HEK293 (cell line): Measurements from ENCODE around the gene NUP85.

Experiments
- CTCF ChIA-PET: fragments of 350-600 bp; formaldehyde crosslinking; extraction: SDS; loops from one replicate; lab custom pipeline; 2021; ENCODE audit warnings: antibody characterized with exemption; lab: Yijun Ruan, JAX
- POLR2A ChIA-PET: fragments of 300-600 bp; formaldehyde crosslinking; extraction: SDS; loops from one replicate; lab custom pipeline; 2020; ENCODE audit warnings: antibody characterized with exemption, inconsistent platforms; lab: Yijun Ruan, JAX
- H3K27ac ChIP-seq: fragments of 200-500 bp; sonication (Bioruptor generic); 2 replicates; pipeline ENCODE4 v1.5.1; 2014; ENCODE audit warnings: low read depth, low read length, control low read depth, inconsistent platforms; ENCODE audit errors: extremely low read depth
- H3K36me3 ChIP-seq, 2 experiments: fragments of 200-500 bp in 1 of 2; sonication (Bioruptor generic) in 1 of 2; 1 replicate in 1 of 2; 2 replicates in 1 of 2; pipeline ENCODE4 v1.5.1; 2014 to 2017; ENCODE audit warnings: inconsistent platforms in 2 of 2, low read length in 2 of 2; ENCODE audit not compliant: control insufficient read depth in 2 of 2, insufficient read depth in 1 of 2
- H3K4me1 ChIP-seq: fragments of 200-500 bp; sonication (Bioruptor generic); 2 replicates; pipeline ENCODE4 v1.5.1; 2014; ENCODE audit warnings: mild to moderate bottlenecking, low read length, inconsistent platforms; ENCODE audit not compliant: control insufficient read depth, insufficient read depth
- H3K4me3 ChIP-seq: 2 replicates; pipeline ENCODE4 v1.5.1; 2011; ENCODE audit warnings: low read depth, mild to moderate bottlenecking, control low read depth, low read length, moderate library complexity
- H3K9me3 ChIP-seq: fragments of 200-500 bp; sonication (Bioruptor generic); 2 replicates; pipeline ENCODE4 v1.5.1; 2014; ENCODE audit warnings: low read depth, low read length, inconsistent platforms; ENCODE audit not compliant: control insufficient read depth, insufficient read depth
- GLIS1 ChIP-seq: fragments of 450-650 bp; formaldehyde crosslinking; IDR thresholded peaks from 2 replicates; pipeline ENCODE4 v1.5.1; 2016; ENCODE audit warnings: missing biosample characterization, missing genetic modification characterization
- OSR2 ChIP-seq: fragments of 450-650 bp; formaldehyde crosslinking; IDR thresholded peaks from 2 replicates; pipeline ENCODE4 v1.5.1; 2016; ENCODE audit warnings: missing biosample characterization, missing genetic modification characterization
- PRDM1 ChIP-seq: fragments of 450-650 bp; formaldehyde crosslinking; IDR thresholded peaks from 2 replicates; pipeline ENCODE4; 2016; ENCODE audit warnings: missing biosample characterization, missing genetic modification characterization
- SP7 ChIP-seq: fragments of 450-650 bp; formaldehyde crosslinking; IDR thresholded peaks from 2 replicates; pipeline ENCODE4 v1.5.1; 2016; ENCODE audit warnings: missing biosample characterization, missing genetic modification characterization
- ZBTB17 ChIP-seq: fragments of 450-650 bp; formaldehyde crosslinking; IDR thresholded peaks from 2 replicates; pipeline ENCODE4 v1.5.1; 2016; ENCODE audit warnings: missing biosample characterization, missing genetic modification characterization
- ZBTB48 ChIP-seq: fragments of 450-650 bp; formaldehyde crosslinking; IDR thresholded peaks from 2 replicates; pipeline ENCODE4 v1.5.1; 2016; ENCODE audit warnings: missing biosample characterization, missing genetic modification characterization
- ZNF274 ChIP-seq, 2 experiments: fragments of 200-500 bp in 1 of 2; fragments of 450-650 bp in 1 of 2; sonication (Bioruptor generic) in 1 of 2; formaldehyde crosslinking in 1 of 2; IDR thresholded peaks; 2 replicates each; pipeline versions ENCODE4 v1.5.1 to v1.6.1; 2014 to 2016; ENCODE audit warnings: borderline replicate concordance in 1 of 2, inconsistent platforms in 1 of 2, low read length in 1 of 2, missing biosample characterization in 1 of 2, missing genetic modification characterization in 1 of 2
- ZNF350 ChIP-seq: fragments of 450-650 bp; formaldehyde crosslinking; IDR thresholded peaks from 2 replicates; pipeline ENCODE4 v1.5.0; 2017; ENCODE audit warnings: missing biosample characterization, mild to moderate bottlenecking, missing genetic modification characterization
- ZNF37A ChIP-seq: fragments of 450-650 bp; IDR thresholded peaks from 2 replicates; pipeline ENCODE4 v1.5.1; 2018; ENCODE audit warnings: missing biosample characterization, missing genetic modification characterization
- ZNF596 ChIP-seq: fragments of 450-650 bp; IDR thresholded peaks from 2 replicates; pipeline ENCODE4 v1.5.0; 2018; ENCODE audit warnings: missing biosample characterization, mild to moderate bottlenecking, missing genetic modification characterization, moderate library complexity
- ZNF600 ChIP-seq: fragments of 450-650 bp; formaldehyde crosslinking; IDR thresholded peaks from 2 replicates; pipeline ENCODE4 v1.5.1; 2016; ENCODE audit warnings: missing biosample characterization, missing genetic modification characterization
- ZNF629 ChIP-seq: fragments of 450-650 bp; formaldehyde crosslinking; IDR thresholded peaks from 2 replicates; pipeline ENCODE4 v1.5.1; 2017; ENCODE audit warnings: missing biosample characterization, missing genetic modification characterization
- ZNF660 ChIP-seq: fragments of 450-650 bp; IDR thresholded peaks from 2 replicates; pipeline ENCODE4 v1.5.1; 2018; ENCODE audit warnings: missing biosample characterization, mild to moderate bottlenecking, missing genetic modification characterization
- ZNF670 ChIP-seq: fragments of 450-650 bp; formaldehyde crosslinking; IDR thresholded peaks from 2 replicates; pipeline ENCODE4 v1.5.1; 2016; ENCODE audit warnings: missing biosample characterization, missing genetic modification characterization, low read depth
- ZSCAN30 ChIP-seq: fragments of 450-650 bp; IDR thresholded peaks from 2 replicates; pipeline ENCODE4 v1.5.1; 2018; ENCODE audit warnings: missing biosample characterization, mild to moderate bottlenecking, missing genetic modification characterization, moderate library complexity
- TF ChIP-seq, protein P1 (sequence below): fragments of 450-650 bp; formaldehyde crosslinking; IDR thresholded peaks from 2 replicates; pipeline ENCODE4 v1.5.1; 2016; ENCODE audit warnings: missing biosample characterization, missing genetic modification characterization, borderline replicate concordance
- TF ChIP-seq, protein P2 (sequence below): fragments of 450-650 bp; formaldehyde crosslinking; IDR thresholded peaks from 2 replicates; pipeline ENCODE4 v1.5.1; 2016; ENCODE audit warnings: missing biosample characterization, missing genetic modification characterization
- TF ChIP-seq, protein P3 (sequence below): fragments of 450-650 bp; formaldehyde crosslinking; IDR thresholded peaks from 2 replicates; pipeline ENCODE4 v1.5.1; 2016; ENCODE audit warnings: missing biosample characterization, missing genetic modification characterization
- TF ChIP-seq, protein P4 (sequence below): fragments of 450-650 bp; formaldehyde crosslinking; IDR thresholded peaks from 2 replicates; pipeline ENCODE4 v1.5.1; 2016; ENCODE audit warnings: missing biosample characterization, missing genetic modification characterization
- TF ChIP-seq, protein P5 (sequence below): fragments of 450-650 bp; formaldehyde crosslinking; IDR thresholded peaks from 2 replicates; pipeline ENCODE4 v1.5.1; 2016; ENCODE audit warnings: missing biosample characterization, missing genetic modification characterization

Gene NUP85

DNA sequence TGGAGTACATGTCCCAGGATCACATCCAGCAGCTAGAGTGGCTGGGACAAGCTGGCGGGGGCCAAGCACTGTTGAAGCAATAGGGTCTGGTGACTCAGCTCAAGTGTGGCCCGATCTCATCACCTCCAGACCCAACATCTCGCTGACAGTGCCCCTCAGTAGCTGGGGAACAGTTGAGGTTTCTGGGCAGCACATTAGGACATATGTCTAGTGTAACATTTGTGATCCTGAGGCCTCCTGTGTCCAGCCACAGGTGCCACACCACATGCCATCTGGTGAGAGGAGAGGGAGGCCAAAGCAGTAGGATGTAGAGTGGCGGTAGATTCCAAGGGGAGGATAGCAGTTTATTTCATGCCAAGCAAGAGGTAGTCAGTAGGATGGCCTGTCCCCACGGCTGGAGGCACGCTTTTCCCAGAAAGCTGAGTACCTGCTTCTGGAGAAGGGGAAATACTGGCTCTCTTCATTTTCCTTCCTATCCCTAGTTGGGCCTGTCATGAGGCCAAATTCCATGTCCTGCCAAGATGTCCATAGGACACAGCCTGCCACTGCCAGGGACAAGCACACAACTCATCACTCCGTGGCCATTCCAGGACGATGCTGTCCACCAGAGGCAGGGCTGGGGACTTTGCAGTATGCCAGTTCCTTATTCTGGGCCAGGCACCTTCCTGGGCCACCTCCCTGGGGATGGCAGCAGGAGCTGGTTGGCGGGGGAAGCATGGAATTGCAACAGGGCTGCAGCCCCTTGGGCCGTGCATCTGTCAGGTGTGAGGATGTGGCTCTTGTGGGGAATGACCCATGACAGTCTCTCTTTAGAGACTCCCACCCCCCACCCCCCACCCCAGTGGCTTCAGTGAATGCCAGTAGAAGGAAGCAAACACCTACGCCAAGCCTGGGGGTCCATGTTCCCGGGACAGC lies 31.9 kb downstream of the NUP85 start (continued):
- TF ChIP-seq ZNF596 (tag by site-specific recombination) (no peak), ZSCAN30 (tag by site-specific recombination) (no peak), ZBTB17 (tag by site-specific recombination) (0 out of 2 replicates have a peak, but pooled peaks have one; percentile 24), OSR2 (no peak), ZNF37A (no peak)
- TF ChIP-seq, protein P1, sequence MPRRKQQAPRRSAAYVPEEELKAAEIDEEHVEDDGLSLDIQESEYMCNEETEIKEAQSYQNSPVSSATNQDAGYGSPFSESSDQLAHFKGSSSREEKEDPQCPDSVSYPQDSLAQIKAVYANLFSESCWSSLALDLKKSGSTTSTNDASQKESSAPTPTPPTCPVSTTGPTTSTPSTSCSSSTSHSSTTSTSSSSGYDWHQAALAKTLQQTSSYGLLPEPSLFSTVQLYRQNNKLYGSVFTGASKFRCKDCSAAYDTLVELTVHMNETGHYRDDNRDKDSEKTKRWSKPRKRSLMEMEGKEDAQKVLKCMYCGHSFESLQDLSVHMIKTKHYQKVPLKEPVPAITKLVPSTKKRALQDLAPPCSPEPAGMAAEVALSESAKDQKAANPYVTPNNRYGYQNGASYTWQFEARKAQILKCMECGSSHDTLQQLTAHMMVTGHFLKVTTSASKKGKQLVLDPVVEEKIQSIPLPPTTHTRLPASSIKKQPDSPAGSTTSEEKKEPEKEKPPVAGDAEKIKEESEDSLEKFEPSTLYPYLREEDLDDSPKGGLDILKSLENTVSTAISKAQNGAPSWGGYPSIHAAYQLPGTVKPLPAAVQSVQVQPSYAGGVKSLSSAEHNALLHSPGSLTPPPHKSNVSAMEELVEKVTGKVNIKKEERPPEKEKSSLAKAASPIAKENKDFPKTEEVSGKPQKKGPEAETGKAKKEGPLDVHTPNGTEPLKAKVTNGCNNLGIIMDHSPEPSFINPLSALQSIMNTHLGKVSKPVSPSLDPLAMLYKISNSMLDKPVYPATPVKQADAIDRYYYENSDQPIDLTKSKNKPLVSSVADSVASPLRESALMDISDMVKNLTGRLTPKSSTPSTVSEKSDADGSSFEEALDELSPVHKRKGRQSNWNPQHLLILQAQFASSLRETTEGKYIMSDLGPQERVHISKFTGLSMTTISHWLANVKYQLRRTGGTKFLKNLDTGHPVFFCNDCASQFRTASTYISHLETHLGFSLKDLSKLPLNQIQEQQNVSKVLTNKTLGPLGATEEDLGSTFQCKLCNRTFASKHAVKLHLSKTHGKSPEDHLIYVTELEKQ (tag by site-specific recombination), result no peak
- TF ChIP-seq, all 188 proteins: peak for 4

DNA sequence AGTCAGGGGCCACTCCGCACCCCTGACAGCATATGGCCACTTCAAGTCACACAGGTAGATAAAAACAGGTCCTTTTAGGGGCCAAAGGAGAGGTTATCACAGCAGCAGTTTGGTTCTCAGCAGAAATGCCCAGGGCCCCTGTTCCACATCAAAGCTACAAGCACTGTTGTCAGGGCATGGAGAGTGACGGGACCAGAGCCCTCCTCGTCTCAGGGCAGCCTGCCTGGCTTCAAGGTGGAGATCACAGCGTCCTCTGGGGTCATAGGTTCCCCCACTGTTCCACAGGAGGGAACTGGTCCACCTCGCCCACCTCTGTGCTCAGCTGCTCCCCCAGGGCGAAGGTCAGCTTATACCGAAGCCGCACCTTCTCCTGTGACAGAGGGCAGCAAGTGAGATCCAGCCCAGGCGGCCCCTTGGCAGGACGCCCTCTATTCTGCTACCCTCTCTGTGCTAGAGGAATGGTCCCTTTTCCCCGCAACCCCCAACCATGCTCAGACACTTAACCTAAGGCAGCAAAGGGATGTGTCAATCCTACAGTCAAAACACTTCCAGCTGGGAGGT lies 32.6 kb downstream of the NUP85 start:
- ChIA-PET POLR2A (interaction anchor here (0.9 to 3.5 kb wide), 4 partner anchors 9 to 168 kb away, joined by 3 to 26 read pairs (median 4); partner anchors contain the start of genes GRB2, MIF4GD and SLC25A19), CTCF (interaction anchor here (0.6 to 7.4 kb wide), 15 partner anchors 8 to 509 kb away, joined by 3 to 74 read pairs (median 7); partner anchors contain the start of genes GGA3, GRB2, MIF4GD and MRPS7)
- H3K27ac ChIP-seq, result no peak overlapping the region
- no peak overlapping the region for H3K4me3 ChIP-seq
- H3K4me1 ChIP-seq, result no peaks in the 10 kb centered on the region
- TF ChIP-seq, protein P2, sequence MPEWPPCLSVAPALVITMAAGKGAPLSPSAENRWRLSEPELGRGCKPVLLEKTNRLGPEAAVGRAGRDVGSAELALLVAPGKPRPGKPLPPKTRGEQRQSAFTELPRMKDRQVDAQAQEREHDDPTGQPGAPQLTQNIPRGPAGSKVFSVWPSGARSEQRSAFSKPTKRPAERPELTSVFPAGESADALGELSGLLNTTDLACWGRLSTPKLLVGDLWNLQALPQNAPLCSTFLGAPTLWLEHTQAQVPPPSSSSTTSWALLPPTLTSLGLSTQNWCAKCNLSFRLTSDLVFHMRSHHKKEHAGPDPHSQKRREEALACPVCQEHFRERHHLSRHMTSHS (tag by site-specific recombination), result no peak
- TF ChIP-seq, protein P3, sequence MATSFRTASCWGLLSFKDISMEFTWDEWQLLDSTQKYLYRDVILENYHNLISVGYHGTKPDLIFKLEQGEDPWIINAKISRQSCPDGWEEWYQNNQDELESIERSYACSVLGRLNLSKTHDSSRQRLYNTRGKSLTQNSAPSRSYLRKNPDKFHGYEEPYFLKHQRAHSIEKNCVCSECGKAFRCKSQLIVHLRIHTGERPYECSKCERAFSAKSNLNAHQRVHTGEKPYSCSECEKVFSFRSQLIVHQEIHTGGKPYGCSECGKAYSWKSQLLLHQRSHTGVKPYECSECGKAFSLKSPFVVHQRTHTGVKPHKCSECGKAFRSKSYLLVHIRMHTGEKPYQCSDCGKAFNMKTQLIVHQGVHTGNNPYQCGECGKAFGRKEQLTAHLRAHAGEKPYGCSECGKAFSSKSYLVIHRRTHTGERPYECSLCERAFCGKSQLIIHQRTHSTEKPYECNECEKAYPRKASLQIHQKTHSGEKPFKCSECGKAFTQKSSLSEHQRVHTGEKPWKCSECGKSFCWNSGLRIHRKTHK, result no peak
- no peak for TF ChIP-seq ZSCAN30 (tag by site-specific recombination)
- TF ChIP-seq GLIS1 (tag by site-specific recombination), result no peak
- 0 out of 2 replicates have a peak, but pooled peaks have one; percentile 13 for TF ChIP-seq ZBTB48 (tag by site-specific recombination)
- TF ChIP-seq, protein P4, sequence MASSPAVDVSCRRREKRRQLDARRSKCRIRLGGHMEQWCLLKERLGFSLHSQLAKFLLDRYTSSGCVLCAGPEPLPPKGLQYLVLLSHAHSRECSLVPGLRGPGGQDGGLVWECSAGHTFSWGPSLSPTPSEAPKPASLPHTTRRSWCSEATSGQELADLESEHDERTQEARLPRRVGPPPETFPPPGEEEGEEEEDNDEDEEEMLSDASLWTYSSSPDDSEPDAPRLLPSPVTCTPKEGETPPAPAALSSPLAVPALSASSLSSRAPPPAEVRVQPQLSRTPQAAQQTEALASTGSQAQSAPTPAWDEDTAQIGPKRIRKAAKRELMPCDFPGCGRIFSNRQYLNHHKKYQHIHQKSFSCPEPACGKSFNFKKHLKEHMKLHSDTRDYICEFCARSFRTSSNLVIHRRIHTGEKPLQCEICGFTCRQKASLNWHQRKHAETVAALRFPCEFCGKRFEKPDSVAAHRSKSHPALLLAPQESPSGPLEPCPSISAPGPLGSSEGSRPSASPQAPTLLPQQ, result no peak
- TF ChIP-seq ZNF670 (tag by site-specific recombination), result no peak
- no peaks in the 10 kb centered on the region for H3K9me3 ChIP-seq
- H3K36me3 ChIP-seq, result peaks cover 48 to 93% of the 10 kb centered on the region in 2 experiments

DNA sequence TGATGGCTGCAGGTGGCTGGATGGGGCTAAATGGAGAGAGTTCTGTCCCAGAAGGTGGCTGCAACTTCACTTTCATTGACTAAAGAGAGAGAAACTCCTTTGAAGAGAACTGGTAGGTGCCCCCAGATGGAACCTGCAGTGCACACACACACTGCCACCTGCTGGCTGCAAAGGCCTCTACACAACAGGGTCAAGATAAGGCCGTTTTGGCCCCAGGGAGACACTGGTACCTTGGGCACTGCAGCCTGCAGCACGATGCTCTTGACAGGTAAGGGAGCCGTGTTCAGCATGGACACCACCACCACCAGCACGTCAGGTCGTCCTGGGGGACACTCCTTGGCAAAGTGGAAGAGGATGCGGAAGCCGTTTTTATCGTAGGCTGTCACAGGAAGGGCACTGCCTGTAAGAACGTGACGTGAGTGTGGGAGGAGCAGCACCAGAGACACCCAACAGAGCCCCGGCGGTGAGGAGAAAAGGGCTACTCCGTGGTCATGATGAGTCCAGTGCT lies 33.3 kb downstream of the NUP85 start:
- H3K9me3 ChIP-seq, result no peaks in the 10 kb centered on the region
- no peak overlapping the region for H3K27ac ChIP-seq
- ChIA-PET POLR2A (interaction anchor here (1.2 to 3.5 kb wide), 5 partner anchors 9 to 167 kb away, joined by 3 to 26 read pairs (median 4); partner anchors contain the start of genes GRB2, MIF4GD and SLC25A19), CTCF (interaction anchor here (0.5 to 7.4 kb wide), 17 partner anchors 9 to 509 kb away, joined by 3 to 74 read pairs (median 7); partner anchors contain the start of genes GGA3, GRB2, MIF4GD and MRPS7)
- no peaks in the 10 kb centered on the region for H3K4me1 ChIP-seq
- H3K4me3 ChIP-seq, result no peak overlapping the region
- peaks cover 45 to 98% of the 10 kb centered on the region in 2 experiments for H3K36me3 ChIP-seq
- TF ChIP-seq ZNF350 (tag by site-specific recombination) (no peak), ZNF600 (tag by site-specific recombination) (peak; percentile 85), ZNF596 (tag by site-specific recombination) (no peak), ZNF629 (tag by site-specific recombination) (no peak), ZNF660 (tag by site-specific recombination) (peak; percentile 45; the same call in 1 of the 2 replicates), SP7 (tag by site-specific recombination) (0 out of 2 replicates have a peak, but pooled peaks have one; percentile 13), ZSCAN30 (tag by site-specific recombination) (no peak), PRDM1 (peak; percentile 71), ZNF274 (IDR thresholded peaks at IDR 0.05; ENCODE audit: low read length) (no peak), ZNF274 (tag by site-specific recombination; IDR thresholded peaks at IDR 0.05; ENCODE audit: borderline replicate concordance) (no peak)
- TF ChIP-seq, protein P5, sequence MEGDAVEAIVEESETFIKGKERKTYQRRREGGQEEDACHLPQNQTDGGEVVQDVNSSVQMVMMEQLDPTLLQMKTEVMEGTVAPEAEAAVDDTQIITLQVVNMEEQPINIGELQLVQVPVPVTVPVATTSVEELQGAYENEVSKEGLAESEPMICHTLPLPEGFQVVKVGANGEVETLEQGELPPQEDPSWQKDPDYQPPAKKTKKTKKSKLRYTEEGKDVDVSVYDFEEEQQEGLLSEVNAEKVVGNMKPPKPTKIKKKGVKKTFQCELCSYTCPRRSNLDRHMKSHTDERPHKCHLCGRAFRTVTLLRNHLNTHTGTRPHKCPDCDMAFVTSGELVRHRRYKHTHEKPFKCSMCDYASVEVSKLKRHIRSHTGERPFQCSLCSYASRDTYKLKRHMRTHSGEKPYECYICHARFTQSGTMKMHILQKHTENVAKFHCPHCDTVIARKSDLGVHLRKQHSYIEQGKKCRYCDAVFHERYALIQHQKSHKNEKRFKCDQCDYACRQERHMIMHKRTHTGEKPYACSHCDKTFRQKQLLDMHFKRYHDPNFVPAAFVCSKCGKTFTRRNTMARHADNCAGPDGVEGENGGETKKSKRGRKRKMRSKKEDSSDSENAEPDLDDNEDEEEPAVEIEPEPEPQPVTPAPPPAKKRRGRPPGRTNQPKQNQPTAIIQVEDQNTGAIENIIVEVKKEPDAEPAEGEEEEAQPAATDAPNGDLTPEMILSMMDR (tag by site-specific recombination), result peak; percentile 86
